HEK293 (cell line): ENCODE measurements around the gene SLC26A6.

Source experiments
- EGR2 ChIP-seq: fragments of 450-650 bp; formaldehyde crosslinking; IDR thresholded peaks from 2 replicates; pipeline ENCODE4 v1.5.1; 2016; ENCODE audit warnings: low read depth, missing biosample characterization, missing genetic modification characterization
- GLI4 ChIP-seq: fragments of 450-650 bp; formaldehyde crosslinking; IDR thresholded peaks from 2 replicates; pipeline ENCODE4 v1.5.1; 2016; ENCODE audit warnings: missing biosample characterization, missing genetic modification characterization
- HOXA7 ChIP-seq: sonication (generic); formaldehyde crosslinking; IDR thresholded peaks from 2 replicates; pipeline ENCODE4 v1.8.1; 2022; ENCODE audit warnings: missing genetic modification reagents, borderline replicate concordance
- KLF7 ChIP-seq: fragments of 450-650 bp; formaldehyde crosslinking; IDR thresholded peaks from 2 replicates; pipeline ENCODE4 v1.5.1; 2016; ENCODE audit warnings: missing biosample characterization, missing genetic modification characterization, borderline replicate concordance
- MYNN ChIP-seq: fragments of 450-650 bp; formaldehyde crosslinking; IDR thresholded peaks from 2 replicates; pipeline ENCODE4 v1.5.1; 2016; ENCODE audit warnings: missing biosample characterization, missing genetic modification characterization, borderline replicate concordance
- SCRT1 ChIP-seq: fragments of 450-650 bp; formaldehyde crosslinking; IDR thresholded peaks from 2 replicates; pipeline ENCODE4 v1.5.1; 2016; ENCODE audit warnings: missing biosample characterization, missing genetic modification characterization, borderline replicate concordance
- SCRT2 ChIP-seq: fragments of 450-650 bp; formaldehyde crosslinking; IDR thresholded peaks from 2 replicates; pipeline ENCODE4 v1.5.1; 2016; ENCODE audit warnings: missing biosample characterization, missing genetic modification characterization
- YY2 ChIP-seq: fragments of 450-650 bp; formaldehyde crosslinking; IDR thresholded peaks from 2 replicates; pipeline ENCODE4 v1.5.1; 2016; ENCODE audit warnings: missing biosample characterization, missing genetic modification characterization
- ZBTB1 ChIP-seq: fragments of 450-650 bp; formaldehyde crosslinking; IDR thresholded peaks from 2 replicates; pipeline ENCODE4 v1.5.1; 2016; ENCODE audit warnings: missing biosample characterization, missing genetic modification characterization
- ZNF114 ChIP-seq: fragments of 450-650 bp; formaldehyde crosslinking; IDR thresholded peaks from 2 replicates; pipeline ENCODE4 v1.5.0; 2017; ENCODE audit warnings: missing biosample characterization, missing genetic modification characterization
- ZNF146 ChIP-seq: fragments of 450-650 bp; formaldehyde crosslinking; IDR thresholded peaks from 2 replicates; pipeline ENCODE4 v1.5.1; 2016; ENCODE audit warnings: missing biosample characterization, missing genetic modification characterization
- ZNF19 ChIP-seq: fragments of 450-650 bp; formaldehyde crosslinking; IDR thresholded peaks from 2 replicates; pipeline ENCODE4; 2016; ENCODE audit warnings: missing biosample characterization, missing genetic modification characterization, low read depth
- ZNF248 ChIP-seq: fragments of 450-650 bp; formaldehyde crosslinking; IDR thresholded peaks from 2 replicates; pipeline ENCODE4 v1.5.1; 2017; ENCODE audit warnings: missing biosample characterization, missing genetic modification characterization
- ZNF292 ChIP-seq: fragments of 450-650 bp; formaldehyde crosslinking; IDR thresholded peaks from 2 replicates; pipeline ENCODE4 v1.5.1; 2016; ENCODE audit warnings: low read depth, missing biosample characterization, missing genetic modification characterization, borderline replicate concordance
- ZNF350 ChIP-seq: fragments of 450-650 bp; formaldehyde crosslinking; IDR thresholded peaks from 2 replicates; pipeline ENCODE4 v1.5.0; 2017; ENCODE audit warnings: missing biosample characterization, mild to moderate bottlenecking, missing genetic modification characterization
- ZNF423 ChIP-seq: fragments of 450-650 bp; formaldehyde crosslinking; IDR thresholded peaks from 2 replicates; pipeline ENCODE4 v1.5.1; 2016; ENCODE audit warnings: missing biosample characterization, missing genetic modification characterization
- ZNF433 ChIP-seq: fragments of 450-650 bp; formaldehyde crosslinking; IDR thresholded peaks from 2 replicates; pipeline ENCODE4 v1.5.1; 2016; ENCODE audit warnings: missing biosample characterization, missing genetic modification characterization, low read depth
- ZNF544 ChIP-seq: fragments of 450-650 bp; formaldehyde crosslinking; IDR thresholded peaks from 2 replicates; pipeline ENCODE4 v1.5.0; 2017; ENCODE audit warnings: missing biosample characterization, missing genetic modification characterization
- ZNF558 ChIP-seq: fragments of 450-650 bp; formaldehyde crosslinking; IDR thresholded peaks from 2 replicates; pipeline ENCODE4 v1.5.1; 2016; ENCODE audit warnings: missing biosample characterization, missing genetic modification characterization
- ZNF560 ChIP-seq: fragments of 450-650 bp; formaldehyde crosslinking; IDR thresholded peaks from 2 replicates; pipeline ENCODE4 v1.5.1; 2017; ENCODE audit warnings: missing biosample characterization, missing genetic modification characterization, borderline replicate concordance
- ZNF707 ChIP-seq: fragments of 450-650 bp; formaldehyde crosslinking; IDR thresholded peaks from 2 replicates; pipeline ENCODE4 v1.5.1; 2016; ENCODE audit warnings: missing biosample characterization, missing genetic modification characterization
- ZNF76 ChIP-seq: fragments of 450-650 bp; formaldehyde crosslinking; IDR thresholded peaks from 2 replicates; pipeline ENCODE4; 2016; ENCODE audit warnings: low read depth, missing biosample characterization, missing genetic modification characterization, borderline replicate concordance
- TF ChIP-seq, protein P1 (sequence below): fragments of 450-650 bp; formaldehyde crosslinking; conservative IDR thresholded peaks from 2 replicates; pipeline ENCODE4 v1.5.1; 2016; ENCODE audit warnings: low read depth, missing biosample characterization, missing genetic modification characterization
- TF ChIP-seq, protein P2 (sequence below): fragments of 450-650 bp; formaldehyde crosslinking; IDR thresholded peaks from 2 replicates; pipeline ENCODE4 v1.5.1; 2017; ENCODE audit warnings: missing biosample characterization, missing genetic modification characterization
- TF ChIP-seq, protein P3 (sequence below): fragments of 450-650 bp; formaldehyde crosslinking; IDR thresholded peaks from 2 replicates; pipeline ENCODE4 v1.5.1; 2016; ENCODE audit warnings: missing biosample characterization, missing genetic modification characterization
- TF ChIP-seq, protein P4 (sequence below): fragments of 450-650 bp; formaldehyde crosslinking; IDR thresholded peaks from 2 replicates; pipeline ENCODE4; 2016; ENCODE audit warnings: missing biosample characterization, missing genetic modification characterization
- TF ChIP-seq, protein P5 (sequence below): fragments of 450-650 bp; formaldehyde crosslinking; IDR thresholded peaks from 2 replicates; pipeline ENCODE4 v1.5.1; 2017; ENCODE audit warnings: missing biosample characterization, missing genetic modification characterization

Gene SLC26A6

DNA sequence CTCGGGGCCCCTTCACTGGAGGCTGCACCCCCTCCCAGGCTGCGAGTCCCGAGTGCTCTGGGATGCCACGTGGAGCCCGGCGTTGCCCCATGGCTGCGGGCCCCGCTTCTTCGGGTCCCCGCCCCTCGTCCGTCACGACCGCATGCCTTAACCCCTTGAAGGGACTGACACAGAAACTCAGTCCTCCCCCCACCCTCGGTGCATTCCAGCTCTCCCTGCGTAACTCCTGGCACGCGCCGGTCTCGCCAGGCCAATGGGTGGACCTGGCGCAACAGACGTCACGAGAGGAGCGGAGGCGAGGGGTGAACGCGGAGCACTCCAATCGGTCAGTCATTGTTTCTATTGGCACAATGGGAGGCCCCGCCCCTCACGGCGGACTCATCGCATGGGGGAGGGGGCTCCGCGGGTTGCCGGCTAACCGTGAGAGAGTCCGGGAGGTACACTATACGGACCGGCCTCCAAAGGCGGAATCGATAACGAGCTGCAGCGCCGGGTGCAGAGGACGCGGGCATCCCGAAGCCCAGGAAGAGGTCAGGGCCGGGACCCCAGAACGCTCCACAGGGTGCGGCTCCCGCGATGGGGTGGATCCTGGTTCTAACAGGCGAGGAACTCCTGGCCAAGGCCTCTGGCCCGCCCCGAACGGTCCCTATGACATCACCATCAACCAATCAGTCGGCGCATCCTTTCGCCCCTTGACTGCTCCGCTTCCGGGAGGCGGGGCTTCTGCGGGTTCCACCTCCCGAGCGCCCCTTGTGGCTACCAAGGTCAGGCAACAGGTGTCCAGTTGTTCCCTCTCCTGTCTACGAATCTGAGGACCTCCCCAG, 28.4 kb upstream of the SLC26A6 start (continued):
- TF ChIP-seq, protein P1, sequence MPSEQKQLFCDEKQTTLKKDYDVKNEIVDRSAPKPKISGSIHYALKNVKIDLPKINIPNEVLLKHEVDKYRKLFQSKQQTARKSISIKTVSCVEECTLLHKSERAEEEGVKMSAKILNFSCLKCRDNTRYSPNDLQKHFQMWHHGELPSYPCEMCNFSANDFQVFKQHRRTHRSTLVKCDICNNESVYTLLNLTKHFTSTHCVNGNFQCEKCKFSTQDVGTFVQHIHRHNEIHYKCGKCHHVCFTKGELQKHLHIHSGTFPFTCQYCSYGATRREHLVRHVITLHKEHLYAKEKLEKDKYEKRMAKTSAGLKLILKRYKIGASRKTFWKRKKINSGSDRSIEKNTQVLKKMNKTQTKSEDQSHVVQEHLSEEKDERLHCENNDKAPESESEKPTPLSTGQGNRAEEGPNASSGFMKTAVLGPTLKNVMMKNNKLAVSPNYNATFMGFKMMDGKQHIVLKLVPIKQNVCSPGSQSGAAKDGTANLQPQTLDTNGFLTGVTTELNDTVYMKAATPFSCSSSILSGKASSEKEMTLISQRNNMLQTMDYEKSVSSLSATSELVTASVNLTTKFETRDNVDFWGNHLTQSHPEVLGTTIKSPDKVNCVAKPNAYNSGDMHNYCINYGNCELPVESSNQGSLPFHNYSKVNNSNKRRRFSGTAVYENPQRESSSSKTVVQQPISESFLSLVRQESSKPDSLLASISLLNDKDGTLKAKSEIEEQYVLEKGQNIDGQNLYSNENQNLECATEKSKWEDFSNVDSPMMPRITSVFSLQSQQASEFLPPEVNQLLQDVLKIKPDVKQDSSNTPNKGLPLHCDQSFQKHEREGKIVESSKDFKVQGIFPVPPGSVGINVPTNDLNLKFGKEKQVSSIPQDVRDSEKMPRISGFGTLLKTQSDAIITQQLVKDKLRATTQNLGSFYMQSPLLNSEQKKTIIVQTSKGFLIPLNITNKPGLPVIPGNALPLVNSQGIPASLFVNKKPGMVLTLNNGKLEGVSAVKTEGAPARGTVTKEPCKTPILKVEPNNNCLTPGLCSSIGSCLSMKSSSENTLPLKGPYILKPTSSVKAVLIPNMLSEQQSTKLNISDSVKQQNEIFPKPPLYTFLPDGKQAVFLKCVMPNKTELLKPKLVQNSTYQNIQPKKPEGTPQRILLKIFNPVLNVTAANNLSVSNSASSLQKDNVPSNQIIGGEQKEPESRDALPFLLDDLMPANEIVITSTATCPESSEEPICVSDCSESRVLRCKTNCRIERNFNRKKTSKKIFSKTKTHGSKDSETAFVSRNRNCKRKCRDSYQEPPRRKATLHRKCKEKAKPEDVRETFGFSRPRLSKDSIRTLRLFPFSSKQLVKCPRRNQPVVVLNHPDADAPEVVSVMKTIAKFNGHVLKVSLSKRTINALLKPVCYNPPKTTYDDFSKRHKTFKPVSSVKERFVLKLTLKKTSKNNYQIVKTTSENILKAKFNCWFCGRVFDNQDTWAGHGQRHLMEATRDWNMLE = no peak
- TF ChIP-seq YY2 (tag by site-specific recombination) (no peak), ZNF248 (tag by site-specific recombination) (no peak), ZNF433 (no peak), ZNF544 (tag by site-specific recombination) (no peak), ZNF558 (no peak), ZBTB1 (tag by site-specific recombination) (no peak), KLF7 (peak; percentile 42; the same call in 1 of the 2 replicates), ZNF76 (tag by site-specific recombination) (peak; percentile 30; the same call in 1 of the 2 replicates), SCRT1 (tag by site-specific recombination) (peak; percentile 97), ZNF707 (tag by site-specific recombination) (no peak), MYNN (tag by site-specific recombination) (no peak), ZNF146 (tag by site-specific recombination) (no peak), GLI4 (tag by site-specific recombination) (no peak), ZNF350 (tag by site-specific recombination) (no peak), ZNF19 (no peak), ZNF560 (tag by site-specific recombination) (no peak), ZNF114 (no peak), SCRT2 (tag by site-specific recombination) (peak; percentile 100), ZNF292 (no peak), EGR2 (tag by site-specific recombination) (0 out of 2 replicates have a peak, but pooled peaks have one; percentile 32), HOXA7 (CRISPR knock-in tag) (no peak), ZNF423 (peak; percentile 31; the same call in 1 of the 2 replicates)
- TF ChIP-seq, protein P2, sequence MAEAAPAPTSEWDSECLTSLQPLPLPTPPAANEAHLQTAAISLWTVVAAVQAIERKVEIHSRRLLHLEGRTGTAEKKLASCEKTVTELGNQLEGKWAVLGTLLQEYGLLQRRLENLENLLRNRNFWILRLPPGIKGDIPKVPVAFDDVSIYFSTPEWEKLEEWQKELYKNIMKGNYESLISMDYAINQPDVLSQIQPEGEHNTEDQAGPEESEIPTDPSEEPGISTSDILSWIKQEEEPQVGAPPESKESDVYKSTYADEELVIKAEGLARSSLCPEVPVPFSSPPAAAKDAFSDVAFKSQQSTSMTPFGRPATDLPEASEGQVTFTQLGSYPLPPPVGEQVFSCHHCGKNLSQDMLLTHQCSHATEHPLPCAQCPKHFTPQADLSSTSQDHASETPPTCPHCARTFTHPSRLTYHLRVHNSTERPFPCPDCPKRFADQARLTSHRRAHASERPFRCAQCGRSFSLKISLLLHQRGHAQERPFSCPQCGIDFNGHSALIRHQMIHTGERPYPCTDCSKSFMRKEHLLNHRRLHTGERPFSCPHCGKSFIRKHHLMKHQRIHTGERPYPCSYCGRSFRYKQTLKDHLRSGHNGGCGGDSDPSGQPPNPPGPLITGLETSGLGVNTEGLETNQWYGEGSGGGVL (tag by site-specific recombination) = peak; percentile 53; the same call in 1 of the 2 replicates
- TF ChIP-seq, protein P3, sequence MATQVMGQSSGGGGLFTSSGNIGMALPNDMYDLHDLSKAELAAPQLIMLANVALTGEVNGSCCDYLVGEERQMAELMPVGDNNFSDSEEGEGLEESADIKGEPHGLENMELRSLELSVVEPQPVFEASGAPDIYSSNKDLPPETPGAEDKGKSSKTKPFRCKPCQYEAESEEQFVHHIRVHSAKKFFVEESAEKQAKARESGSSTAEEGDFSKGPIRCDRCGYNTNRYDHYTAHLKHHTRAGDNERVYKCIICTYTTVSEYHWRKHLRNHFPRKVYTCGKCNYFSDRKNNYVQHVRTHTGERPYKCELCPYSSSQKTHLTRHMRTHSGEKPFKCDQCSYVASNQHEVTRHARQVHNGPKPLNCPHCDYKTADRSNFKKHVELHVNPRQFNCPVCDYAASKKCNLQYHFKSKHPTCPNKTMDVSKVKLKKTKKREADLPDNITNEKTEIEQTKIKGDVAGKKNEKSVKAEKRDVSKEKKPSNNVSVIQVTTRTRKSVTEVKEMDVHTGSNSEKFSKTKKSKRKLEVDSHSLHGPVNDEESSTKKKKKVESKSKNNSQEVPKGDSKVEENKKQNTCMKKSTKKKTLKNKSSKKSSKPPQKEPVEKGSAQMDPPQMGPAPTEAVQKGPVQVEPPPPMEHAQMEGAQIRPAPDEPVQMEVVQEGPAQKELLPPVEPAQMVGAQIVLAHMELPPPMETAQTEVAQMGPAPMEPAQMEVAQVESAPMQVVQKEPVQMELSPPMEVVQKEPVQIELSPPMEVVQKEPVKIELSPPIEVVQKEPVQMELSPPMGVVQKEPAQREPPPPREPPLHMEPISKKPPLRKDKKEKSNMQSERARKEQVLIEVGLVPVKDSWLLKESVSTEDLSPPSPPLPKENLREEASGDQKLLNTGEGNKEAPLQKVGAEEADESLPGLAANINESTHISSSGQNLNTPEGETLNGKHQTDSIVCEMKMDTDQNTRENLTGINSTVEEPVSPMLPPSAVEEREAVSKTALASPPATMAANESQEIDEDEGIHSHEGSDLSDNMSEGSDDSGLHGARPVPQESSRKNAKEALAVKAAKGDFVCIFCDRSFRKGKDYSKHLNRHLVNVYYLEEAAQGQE (tag by site-specific recombination) = no peak
- TF ChIP-seq, protein P4, sequence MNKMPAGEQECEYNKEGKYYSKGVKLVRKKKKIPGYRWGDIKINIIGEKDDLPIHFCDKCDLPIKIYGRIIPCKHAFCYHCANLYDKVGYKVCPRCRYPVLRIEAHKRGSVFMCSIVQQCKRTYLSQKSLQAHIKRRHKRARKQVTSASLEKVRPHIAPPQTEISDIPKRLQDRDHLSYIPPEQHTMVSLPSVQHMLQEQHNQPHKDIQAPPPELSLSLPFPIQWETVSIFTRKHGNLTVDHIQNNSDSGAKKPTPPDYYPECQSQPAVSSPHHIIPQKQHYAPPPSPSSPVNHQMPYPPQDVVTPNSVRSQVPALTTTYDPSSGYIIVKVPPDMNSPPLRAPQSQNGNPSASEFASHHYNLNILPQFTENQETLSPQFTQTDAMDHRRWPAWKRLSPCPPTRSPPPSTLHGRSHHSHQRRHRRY (tag by site-specific recombination) = no peak
- TF ChIP-seq, protein P5, sequence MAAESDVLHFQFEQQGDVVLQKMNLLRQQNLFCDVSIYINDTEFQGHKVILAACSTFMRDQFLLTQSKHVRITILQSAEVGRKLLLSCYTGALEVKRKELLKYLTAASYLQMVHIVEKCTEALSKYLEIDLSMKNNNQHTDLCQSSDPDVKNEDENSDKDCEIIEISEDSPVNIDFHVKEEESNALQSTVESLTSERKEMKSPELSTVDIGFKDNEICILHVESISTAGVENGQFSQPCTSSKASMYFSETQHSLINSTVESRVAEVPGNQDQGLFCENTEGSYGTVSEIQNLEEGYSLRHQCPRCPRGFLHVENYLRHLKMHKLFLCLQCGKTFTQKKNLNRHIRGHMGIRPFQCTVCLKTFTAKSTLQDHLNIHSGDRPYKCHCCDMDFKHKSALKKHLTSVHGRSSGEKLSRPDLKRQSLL = 0 out of 2 replicates have a peak, but pooled peaks have one; percentile 38
